Measurements from ENCODE around the gene RBBP5. TPM values are rescaled to one million over a fixed set of nuclear protein-coding genes. Genes with fewer than 3 reads are reported as not detected.
A peak's percentile ranks its signal among the peaks of the same experiment; 100 is the strongest.

RBBP5 gene
- total RNA-seq, 6 experiments from 2014 or later = 13.6 to 16.2 (median 15.8) TPM

GRCh38 chr1:205128050-205128449, 6.3 kb upstream of the RBBP5 start:
- DNase-seq = no peak
- Mint-ChIP-seq H3K4me1 (ENCODE audit: low read depth) (peaks cover 6% of the 10 kb centered on the region), H3K9me3 (no peaks in the 10 kb centered on the region), H3K4me3 (no peak overlapping the region), H3K27me3 (ENCODE audit: insufficient read depth) (no peaks in the 10 kb centered on the region), H3K27ac (no peak overlapping the region), H3K36me3 (ENCODE audit: low read depth) (no peaks in the 10 kb centered on the region)
- TF ChIP-seq CTCF (IDR thresholded peaks at IDR 0.05) = no peak

GRCh38 chr1:205127646-205128045, 5.9 kb upstream of the RBBP5 start:
- no peak for DNase-seq
- no peaks in the 10 kb centered on the region for H3K27me3 Mint-ChIP-seq (ENCODE audit: insufficient read depth)
- H3K4me1 Mint-ChIP-seq (ENCODE audit: low read depth) = peaks cover 10% of the 10 kb centered on the region
- no peak overlapping the region for H3K27ac Mint-ChIP-seq
- H3K4me3 Mint-ChIP-seq = no peak overlapping the region
- no peaks in the 10 kb centered on the region for H3K36me3 Mint-ChIP-seq (ENCODE audit: low read depth)
- no peaks in the 10 kb centered on the region for H3K9me3 Mint-ChIP-seq
- no peak for TF ChIP-seq CTCF (IDR thresholded peaks at IDR 0.05)

GRCh38 chr1:205124726-205125125, 2.9 kb upstream of the RBBP5 start:
- Mint-ChIP-seq H3K36me3 (ENCODE audit: low read depth) (peaks cover 14% of the 10 kb centered on the region), H3K4me3 (no peak overlapping the region), H3K4me1 (ENCODE audit: low read depth) (peaks cover 28% of the 10 kb centered on the region), H3K27ac (no peak overlapping the region), H3K9me3 (no peaks in the 10 kb centered on the region), H3K27me3 (ENCODE audit: insufficient read depth) (no peaks in the 10 kb centered on the region)
- DNase-seq = no peak
- TF ChIP-seq CTCF (IDR thresholded peaks at IDR 0.05) = no peak

GRCh38 chr1:205122489-205122882, 708 bp upstream of the RBBP5 start:
- Mint-ChIP-seq H3K27me3 (ENCODE audit: insufficient read depth) (no peaks in the 10 kb centered on the region; the same call in 1 of the 2 replicates), H3K27ac (peak overlapping the region; percentile 98), H3K9me3 (no peaks in the 10 kb centered on the region), H3K4me3 (peak overlapping the region; percentile 99), H3K36me3 (ENCODE audit: low read depth) (peaks cover 22% of the 10 kb centered on the region), H3K4me1 (ENCODE audit: low read depth) (peaks cover 34% of the 10 kb centered on the region)
- no peak for DNase-seq
- TF ChIP-seq CTCF (IDR thresholded peaks at IDR 0.05) = peak; percentile 38; the same call in 1 of the 2 replicates

- DNase-seq = no peak
- Mint-ChIP-seq H3K9me3 (no peaks in the 10 kb centered on the region), H3K27me3 (ENCODE audit: insufficient read depth) (no peaks in the 10 kb centered on the region; the same call in 1 of the 2 replicates), H3K4me1 (ENCODE audit: low read depth) (peaks cover 34% of the 10 kb centered on the region), H3K27ac (peak overlapping the region; percentile 18; the same call in 1 of the 2 replicates), H3K4me3 (no peak overlapping the region), H3K36me3 (ENCODE audit: low read depth) (peaks cover 22% of the 10 kb centered on the region)
- no peak for TF ChIP-seq CTCF (IDR thresholded peaks at IDR 0.05)
Observed at GRCh38 chr1:205118752-205119151, 3.0 kb downstream of the RBBP5 start.

GRCh38 chr1:205111354-205111753, 10.4 kb downstream of the RBBP5 start:
- Mint-ChIP-seq H3K36me3 (ENCODE audit: low read depth) (peaks cover 4% of the 10 kb centered on the region), H3K27me3 (ENCODE audit: insufficient read depth) (no peaks in the 10 kb centered on the region), H3K9me3 (no peaks in the 10 kb centered on the region), H3K4me1 (ENCODE audit: low read depth) (no peaks in the 10 kb centered on the region), H3K27ac (no peak overlapping the region), H3K4me3 (no peak overlapping the region)
- TF ChIP-seq CTCF (IDR thresholded peaks at IDR 0.05) = no peak
- no peak for DNase-seq

All from HFFc6 (cell line).